HG02970 (cell line): ENCODE data around the gene PCDH1.

Experiments used
- ATAC-seq: cut with Tn5 transposase; IDR thresholded peaks from one replicate; pipeline ENCODE4 v1.9.1; 2021; ENCODE audit warnings: mild to moderate bottlenecking, moderate library complexity, moderate number of reproducible peaks; ENCODE audit not compliant: unreplicated experiment, low FRiP score

Gene PCDH1

GRCh38 chr5:141814064-141814964 lies 63.9 kb downstream of the PCDH1 start:
- no peak for ATAC-seq

- ATAC-seq: no peak
Measured at GRCh38 chr5:141812512-141812911, 65.7 kb downstream of the PCDH1 start.

- no peak for ATAC-seq
Measured at GRCh38 chr5:141811287-141812155, 66.7 kb downstream of the PCDH1 start.

GRCh38 chr5:141810702-141811101 lies 67.5 kb downstream of the PCDH1 start:
- no peak for ATAC-seq

GRCh38 chr5:141809380-141810096 lies 68.7 kb downstream of the PCDH1 start:
- ATAC-seq: no peak

GRCh38 chr5:141808857-141809256 lies 69.4 kb downstream of the PCDH1 start:
- no peak for ATAC-seq

- no peak for ATAC-seq
Measured at GRCh38 chr5:141807732-141808131, 70.5 kb downstream of the PCDH1 start.

GRCh38 chr5:141807329-141807728 lies 70.9 kb downstream of the PCDH1 start:
- no peak for ATAC-seq

GRCh38 chr5:141806626-141807025 lies 71.6 kb downstream of the PCDH1 start:
- ATAC-seq: no peak

GRCh38 chr5:141805874-141806595 lies 72.2 kb downstream of the PCDH1 start:
- ATAC-seq: no peak

- ATAC-seq: no peak
Measured at GRCh38 chr5:141804475-141804874, 73.7 kb downstream of the PCDH1 start.
